NCI-H748 (cell line): Measurements from ENCODE around the gene LRP1B.
A peak's percentile ranks its signal among the peaks of the same experiment; 100 is the strongest.

Source experiments
- DNase-seq: peaks from one replicate; lab custom pipeline; 2025; ENCODE audit not compliant: unreplicated experiment; lab: John Stamatoyannopoulos, UW

LRP1B gene

GRCh38 chr2:141058556-141058955 is 1072.3 kb downstream of the LRP1B start:
- DNase-seq = no peak

- DNase-seq = no peak
Measured at GRCh38 chr2:141055531-141055930, 1075.3 kb downstream of the LRP1B start.

- DNase-seq = no peak
Measured at GRCh38 chr2:141048951-141049350, 1081.9 kb downstream of the LRP1B start.

- DNase-seq = no peak
Measured at GRCh38 chr2:141041281-141041680, 1089.5 kb downstream of the LRP1B start.

GRCh38 chr2:141038341-141038740 is 1092.5 kb downstream of the LRP1B start:
- no peak for DNase-seq

- no peak for DNase-seq
Measured at GRCh38 chr2:141037361-141037760, 1093.5 kb downstream of the LRP1B start.

- DNase-seq = no peak
Measured at GRCh38 chr2:141035846-141036420, 1094.9 kb downstream of the LRP1B start.

- no peak for DNase-seq
Measured at GRCh38 chr2:141029428-141030078, 1101.3 kb downstream of the LRP1B start.

- no peak for DNase-seq
Measured at GRCh38 chr2:141027221-141027620, 1103.6 kb downstream of the LRP1B start.

GRCh38 chr2:141021611-141022010 is 1109.2 kb downstream of the LRP1B start:
- no peak for DNase-seq

- DNase-seq = no peak
Measured at GRCh38 chr2:141021109-141021508, 1109.7 kb downstream of the LRP1B start.

- DNase-seq = no peak
Measured at GRCh38 chr2:141020346-141020745, 1110.5 kb downstream of the LRP1B start.

- DNase-seq = no peak
Measured at GRCh38 chr2:141015341-141016047, 1115.3 kb downstream of the LRP1B start.

GRCh38 chr2:141003967-141004657 is 1126.7 kb downstream of the LRP1B start:
- DNase-seq = peak; percentile 30

GRCh38 chr2:141001750-141002149 is 1129.1 kb downstream of the LRP1B start:
- no peak for DNase-seq

- no peak for DNase-seq
Measured at GRCh38 chr2:140998577-140998976, 1132.2 kb downstream of the LRP1B start.

GRCh38 chr2:140998017-140998416 is 1132.8 kb downstream of the LRP1B start:
- no peak for DNase-seq

GRCh38 chr2:140994856-140995255 is 1136.0 kb downstream of the LRP1B start:
- DNase-seq = no peak

GRCh38 chr2:140990416-140990815 is 1140.4 kb downstream of the LRP1B start:
- DNase-seq = no peak

- no peak for DNase-seq
Measured at GRCh38 chr2:140988597-140988996, 1142.2 kb downstream of the LRP1B start.

GRCh38 chr2:140986456-140986855 is 1144.4 kb downstream of the LRP1B start:
- DNase-seq = no peak

- DNase-seq = no peak
Measured at GRCh38 chr2:140975237-140975636, 1155.6 kb downstream of the LRP1B start.
